Measurements from ENCODE around the gene RFX3. TPM values are rescaled to one million over a fixed set of nuclear protein-coding genes. Genes with fewer than 3 reads are reported as not detected.
A peak's percentile ranks its signal among the peaks of the same experiment; 100 is the strongest.

The RFX3 gene
- total and polyA plus RNA-seq, 5 donors, result 1.3 to 9.9 (median 5.1) TPM

GRCh38 chr9:3433066-3433465, 92.7 kb downstream of the RFX3 start:
- peaks cover 2% of the 10 kb centered on the region for H3K4me1 ChIP-seq (ENCODE audit: control insufficient read depth, insufficient read depth, low read length)
- no peaks in the 10 kb centered on the region for H3K27me3 ChIP-seq (ENCODE audit: control insufficient read depth, insufficient read depth)
- H3K9me3 ChIP-seq (ENCODE audit: control insufficient read depth, low read length), result no peaks in the 10 kb centered on the region
- no peak overlapping the region for H3K4me3 ChIP-seq (ENCODE audit: low read length)
- DNase-seq (no peak), ATAC-seq (no peak)
- 96% methylated on average over 4 of the region's 4 CpGs for WGBS
- intact Hi-C loops (cut with DNase I), result no loop called here
- H3K27ac ChIP-seq (ENCODE audit: low read length), result no peak overlapping the region

GRCh38 chr9:3431890-3432289, 93.9 kb downstream of the RFX3 start:
- intact Hi-C loops (cut with DNase I), result no loop called here
- WGBS, result 85% methylated on average over 3 of the region's 3 CpGs
- no peak for ATAC-seq

GRCh38 chr9:3419893-3420292, 105.9 kb downstream of the RFX3 start:
- DNase-seq (no peak), ATAC-seq (no peak)
- 94% methylated on average over 11 of the region's 11 CpGs for WGBS
- H3K9me3 ChIP-seq (ENCODE audit: control insufficient read depth, low read length), result no peaks in the 10 kb centered on the region
- intact Hi-C loops (cut with DNase I), result no loop called here
- H3K27ac ChIP-seq (ENCODE audit: low read length), result no peak overlapping the region
- no peaks in the 10 kb centered on the region for H3K4me1 ChIP-seq (ENCODE audit: control insufficient read depth, insufficient read depth, low read length)
- H3K27me3 ChIP-seq (ENCODE audit: control insufficient read depth, insufficient read depth), result no peaks in the 10 kb centered on the region
- no peak overlapping the region for H3K4me3 ChIP-seq (ENCODE audit: low read length)

More at GRCh38 chr9:3431890-3432289, 93.9 kb downstream of the RFX3 start:
- H3K27me3 ChIP-seq (ENCODE audit: control insufficient read depth, insufficient read depth), result no peaks in the 10 kb centered on the region
- no peaks in the 10 kb centered on the region for H3K9me3 ChIP-seq (ENCODE audit: control insufficient read depth, low read length)
- peaks cover 2% of the 10 kb centered on the region for H3K4me1 ChIP-seq (ENCODE audit: control insufficient read depth, insufficient read depth, low read length)
- no peak for DNase-seq
- no peak overlapping the region for H3K27ac ChIP-seq (ENCODE audit: low read length)
- H3K4me3 ChIP-seq (ENCODE audit: low read length), result no peak overlapping the region

DNA sequence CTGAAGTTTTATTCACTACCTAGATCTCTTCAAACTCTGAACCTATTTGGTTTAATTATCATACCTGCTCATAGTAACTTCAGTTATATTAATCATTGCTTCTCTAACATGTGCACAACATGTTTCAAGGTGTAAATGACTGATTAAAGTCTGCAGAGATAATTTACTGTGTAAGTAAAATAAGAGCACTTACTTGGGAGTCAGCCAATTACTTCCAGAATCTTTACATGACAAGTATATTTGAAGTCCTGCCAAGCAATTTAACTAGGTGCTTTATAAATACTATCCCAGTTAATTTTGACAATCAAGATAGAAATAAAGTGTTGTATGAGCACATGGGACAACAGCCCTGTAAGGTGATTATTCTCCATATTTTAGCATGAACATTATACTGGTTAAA, 109.9 kb downstream of the RFX3 start:
- H3K27me3 ChIP-seq (ENCODE audit: control insufficient read depth, insufficient read depth), result no peaks in the 10 kb centered on the region
- H3K27ac ChIP-seq (ENCODE audit: low read length), result no peak overlapping the region
- no peak overlapping the region for H3K4me3 ChIP-seq (ENCODE audit: low read length)
- DNase-seq (no peak), ATAC-seq (no peak)
- no peaks in the 10 kb centered on the region for H3K9me3 ChIP-seq (ENCODE audit: control insufficient read depth, low read length)
- intact Hi-C loops (cut with DNase I), result no loop called here
- no peaks in the 10 kb centered on the region for H3K4me1 ChIP-seq (ENCODE audit: control insufficient read depth, insufficient read depth, low read length)

DNA sequence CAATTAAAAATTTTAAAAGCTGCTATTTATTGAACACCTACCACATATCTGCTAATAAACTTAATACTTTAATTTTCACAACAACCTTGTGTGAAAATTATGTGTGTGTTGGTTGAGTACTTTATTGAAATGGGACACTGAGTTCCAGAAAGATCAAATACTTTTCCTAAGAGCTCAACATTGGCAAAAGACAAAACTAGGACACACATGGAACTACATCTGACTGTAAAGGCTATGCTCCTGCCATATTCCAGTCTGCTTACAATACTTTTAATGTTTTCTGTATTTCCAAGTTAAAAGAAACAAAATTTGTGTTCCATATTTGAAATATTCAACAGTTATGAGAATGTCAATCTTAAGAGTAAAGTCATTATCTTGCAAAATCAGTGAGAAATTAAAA, 111.8 kb downstream of the RFX3 start:
- no peak for DNase-seq
- Histone ChIP-seq H3K27ac (ENCODE audit: low read length) (no peak overlapping the region), H3K4me1 (ENCODE audit: control insufficient read depth, insufficient read depth, low read length) (no peaks in the 10 kb centered on the region), H3K9me3 (ENCODE audit: control insufficient read depth, low read length) (no peaks in the 10 kb centered on the region), H3K4me3 (ENCODE audit: low read length) (no peak overlapping the region), H3K27me3 (ENCODE audit: control insufficient read depth, insufficient read depth) (no peaks in the 10 kb centered on the region)
- ATAC-seq, result no peak
- intact Hi-C loops (cut with DNase I), result no loop called here

DNA sequence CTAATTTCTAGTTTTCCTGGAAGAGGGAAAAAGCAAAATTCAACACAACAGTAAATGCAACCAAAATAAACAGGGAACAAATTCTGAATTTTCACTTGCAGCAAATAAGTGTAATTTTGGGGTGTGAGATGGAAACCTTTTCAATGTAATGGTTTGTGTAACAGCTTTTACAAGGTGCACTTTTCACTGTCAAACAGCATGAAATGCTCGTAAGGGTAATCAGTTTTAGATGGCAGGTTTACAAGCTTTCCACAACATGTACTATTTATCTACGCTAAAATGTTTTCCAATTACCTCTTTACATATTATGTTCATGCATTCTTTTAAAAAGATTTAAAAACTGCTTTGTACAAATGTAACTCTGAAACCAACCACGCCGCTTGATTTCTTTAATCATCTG, 115.3 kb downstream of the RFX3 start:
- Histone ChIP-seq H3K27ac (ENCODE audit: low read length) (no peak overlapping the region), H3K27me3 (ENCODE audit: control insufficient read depth, insufficient read depth) (no peaks in the 10 kb centered on the region), H3K4me3 (ENCODE audit: low read length) (no peak overlapping the region), H3K9me3 (ENCODE audit: control insufficient read depth, low read length) (no peaks in the 10 kb centered on the region), H3K4me1 (ENCODE audit: control insufficient read depth, insufficient read depth, low read length) (no peaks in the 10 kb centered on the region)
- WGBS, result 99% methylated on average over 4 of the region's 4 CpGs
- ATAC-seq, result no peak
- intact Hi-C loops (cut with DNase I), result no loop called here
- no peak for DNase-seq

- H3K27ac ChIP-seq (ENCODE audit: low read length), result no peak overlapping the region
- no peak overlapping the region for H3K4me3 ChIP-seq (ENCODE audit: low read length)
- no peaks in the 10 kb centered on the region for H3K27me3 ChIP-seq (ENCODE audit: control insufficient read depth, insufficient read depth)
- DNase-seq (no peak), ATAC-seq (no peak)
- intact Hi-C loops (cut with DNase I), result no loop called here
- H3K9me3 ChIP-seq (ENCODE audit: control insufficient read depth, low read length), result no peaks in the 10 kb centered on the region
- H3K4me1 ChIP-seq (ENCODE audit: control insufficient read depth, insufficient read depth, low read length), result no peaks in the 10 kb centered on the region
- 84% methylated on average over 1 of the region's 1 CpG for WGBS
Observed at GRCh38 chr9:3409453-3409852, 116.3 kb downstream of the RFX3 start.

- 89% methylated on average over 1 of the region's 1 CpG for WGBS
- H3K9me3 ChIP-seq (ENCODE audit: control insufficient read depth, low read length), result no peaks in the 10 kb centered on the region
- ATAC-seq, result no peak
- H3K4me1 ChIP-seq (ENCODE audit: control insufficient read depth, insufficient read depth, low read length), result no peaks in the 10 kb centered on the region
- H3K27ac ChIP-seq (ENCODE audit: low read length), result no peak overlapping the region
- no peaks in the 10 kb centered on the region for H3K27me3 ChIP-seq (ENCODE audit: control insufficient read depth, insufficient read depth)
- no peak overlapping the region for H3K4me3 ChIP-seq (ENCODE audit: low read length)
- intact Hi-C loops (cut with DNase I), result no loop called here
- DNase-seq, result no peak
Observed at GRCh38 chr9:3403315-3403714, 122.5 kb downstream of the RFX3 start.

GRCh38 chr9:3401221-3401954, 124.4 kb downstream of the RFX3 start:
- DNase-seq (no peak), ATAC-seq (no peak)
- H3K9me3 ChIP-seq (ENCODE audit: control insufficient read depth, low read length), result no peaks in the 10 kb centered on the region
- no peak overlapping the region for H3K4me3 ChIP-seq (ENCODE audit: low read length)
- H3K27ac ChIP-seq (ENCODE audit: low read length), result no peak overlapping the region
- whole genome bisulfite sequencing, result 65% methylated on average over 7 of the region's 7 CpGs
- H3K27me3 ChIP-seq (ENCODE audit: control insufficient read depth, insufficient read depth), result no peaks in the 10 kb centered on the region
- no peaks in the 10 kb centered on the region for H3K4me1 ChIP-seq (ENCODE audit: control insufficient read depth, insufficient read depth, low read length)
- intact Hi-C loops (cut with DNase I), result no loop called here

DNA sequence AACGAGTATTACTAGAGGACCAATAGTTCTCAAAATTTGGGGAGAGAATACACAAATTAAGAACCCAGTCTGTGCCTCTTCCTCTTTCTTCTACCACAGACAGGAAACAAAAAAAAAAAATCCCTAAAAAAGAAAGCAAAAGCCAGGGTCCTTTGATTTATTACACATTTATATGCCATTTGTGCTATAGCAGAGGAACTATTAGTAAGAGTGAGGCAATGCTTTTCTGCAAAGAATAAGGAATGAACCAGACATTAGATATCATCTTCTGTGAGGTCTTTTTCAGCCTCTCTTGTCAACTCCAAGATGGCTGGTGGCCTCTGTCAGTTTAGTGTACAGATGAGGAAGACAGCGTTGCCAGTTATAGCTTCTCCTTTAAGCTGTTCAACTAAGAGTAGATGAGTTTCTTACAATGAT, 127.6 kb downstream of the RFX3 start:
- H3K9me3 ChIP-seq (ENCODE audit: control insufficient read depth, low read length), result no peaks in the 10 kb centered on the region
- intact Hi-C loops (cut with DNase I), result no loop called here
- 82% methylated on average over 2 of the region's 2 CpGs for WGBS
- no peak for ATAC-seq
- DNase-seq, result no peak
- no peaks in the 10 kb centered on the region for H3K27me3 ChIP-seq (ENCODE audit: control insufficient read depth, insufficient read depth)
- no peak overlapping the region for H3K27ac ChIP-seq (ENCODE audit: low read length)
- peak overlapping the region; percentile 10 for H3K4me3 ChIP-seq (ENCODE audit: low read length)
- H3K4me1 ChIP-seq (ENCODE audit: control insufficient read depth, insufficient read depth, low read length), result no peaks in the 10 kb centered on the region

- Histone ChIP-seq H3K9me3 (ENCODE audit: control insufficient read depth, low read length) (no peaks in the 10 kb centered on the region), H3K4me3 (ENCODE audit: low read length) (peak overlapping the region; percentile 10), H3K4me1 (ENCODE audit: control insufficient read depth, insufficient read depth, low read length) (no peaks in the 10 kb centered on the region), H3K27me3 (ENCODE audit: control insufficient read depth, insufficient read depth) (no peaks in the 10 kb centered on the region), H3K27ac (ENCODE audit: low read length) (no peak overlapping the region)
- DNase-seq, result no peak
- ATAC-seq, result no peak
- WGBS, result 85% methylated on average over 2 of the region's 2 CpGs
- intact Hi-C loops (cut with DNase I), result no loop called here
Observed at GRCh38 chr9:3397766-3398165, 128.0 kb downstream of the RFX3 start.

DNA sequence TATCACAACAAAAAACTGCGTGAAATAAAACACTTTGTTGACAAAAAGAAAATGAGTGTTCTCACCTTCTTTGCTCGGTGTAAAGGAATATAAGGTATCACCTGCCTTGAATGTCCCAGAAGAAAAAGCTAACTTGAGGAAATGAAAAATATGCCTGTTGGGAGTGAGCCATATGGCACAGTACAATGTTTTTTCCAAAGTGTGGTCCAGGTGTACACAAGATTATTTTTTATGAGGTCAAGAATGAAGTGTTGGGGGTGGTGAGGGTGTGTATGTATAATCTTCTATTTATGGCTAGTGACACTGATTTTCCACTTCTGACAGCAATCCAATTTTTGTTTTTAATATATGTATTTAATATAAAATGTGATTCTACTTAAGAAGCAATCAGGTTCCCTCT, 134.4 kb downstream of the RFX3 start:
- DNase-seq (no peak), ATAC-seq (no peak)
- WGBS, result 96% methylated on average over 2 of the region's 2 CpGs
- Histone ChIP-seq H3K9me3 (ENCODE audit: control insufficient read depth, low read length) (no peaks in the 10 kb centered on the region), H3K4me3 (ENCODE audit: low read length) (no peak overlapping the region), H3K27me3 (ENCODE audit: control insufficient read depth, insufficient read depth) (no peaks in the 10 kb centered on the region), H3K4me1 (ENCODE audit: control insufficient read depth, insufficient read depth, low read length) (no peaks in the 10 kb centered on the region), H3K27ac (ENCODE audit: low read length) (no peak overlapping the region)
- intact Hi-C loops (cut with DNase I), result no loop called here

Data from right cardiac atrium (tissue), 5 donors.